GM04504 (cell line): ENCODE results near the gene FAF1.
"Not testable (repeated sequence)": the region's sequence is repeated elsewhere in the genome, so short reads cannot be mapped to it uniquely, and the experiment has no call there.

Source experiments
- DNase-seq: peaks from one replicate; pipeline ENCODE4 v3.0.0-alpha.2; 2012; ENCODE audit warnings: low read depth

The FAF1 gene

DNA sequence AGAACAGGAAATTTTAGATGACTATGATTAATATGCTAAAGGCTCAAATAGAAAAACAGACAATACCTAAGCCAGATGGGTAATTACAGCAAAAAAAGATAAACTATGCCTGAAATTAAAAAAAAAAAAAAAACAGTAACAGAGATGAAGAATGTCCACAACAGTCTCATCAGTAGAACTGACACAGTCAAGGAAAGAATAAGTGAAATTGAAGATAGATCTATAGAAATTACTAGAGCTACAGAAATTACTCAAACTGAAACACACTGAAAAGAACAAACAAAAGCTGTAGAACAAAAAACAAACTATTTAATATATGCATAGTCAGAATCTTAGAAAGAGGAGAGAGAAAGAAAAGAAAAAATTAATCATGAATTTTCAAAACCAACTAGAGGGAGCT is 112.8 kb downstream of the FAF1 start:
- no peak for DNase-seq

DNA sequence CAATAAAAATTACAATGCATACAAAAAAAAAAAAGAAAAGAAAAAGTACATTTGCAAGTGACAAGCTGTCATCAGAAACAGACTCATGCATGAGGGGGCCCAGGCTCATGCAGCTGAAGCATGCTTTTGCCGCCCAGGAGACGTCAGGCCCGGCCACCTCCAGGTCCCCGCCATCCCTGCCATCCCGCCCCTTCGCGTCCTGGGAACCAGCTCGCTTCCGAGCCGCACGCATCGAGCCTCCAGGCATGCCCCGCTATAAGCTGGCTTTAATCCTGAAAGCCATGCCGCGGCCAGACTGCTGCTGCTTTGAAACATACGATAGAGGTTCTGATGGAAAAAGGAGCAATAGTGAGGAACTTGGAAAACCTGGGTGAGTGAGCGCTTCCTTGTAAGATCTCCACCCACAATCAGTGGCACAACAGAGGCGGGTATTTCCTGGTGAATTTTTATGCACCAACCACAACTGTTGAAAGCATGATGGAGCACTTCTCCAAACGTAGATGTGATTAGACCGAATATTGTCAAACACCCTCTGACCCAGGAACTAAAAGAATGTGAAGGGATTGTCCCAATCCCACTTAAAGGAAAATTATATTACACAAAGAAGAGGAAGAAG is 113.7 kb downstream of the FAF1 start:
- no peak for DNase-seq

DNA sequence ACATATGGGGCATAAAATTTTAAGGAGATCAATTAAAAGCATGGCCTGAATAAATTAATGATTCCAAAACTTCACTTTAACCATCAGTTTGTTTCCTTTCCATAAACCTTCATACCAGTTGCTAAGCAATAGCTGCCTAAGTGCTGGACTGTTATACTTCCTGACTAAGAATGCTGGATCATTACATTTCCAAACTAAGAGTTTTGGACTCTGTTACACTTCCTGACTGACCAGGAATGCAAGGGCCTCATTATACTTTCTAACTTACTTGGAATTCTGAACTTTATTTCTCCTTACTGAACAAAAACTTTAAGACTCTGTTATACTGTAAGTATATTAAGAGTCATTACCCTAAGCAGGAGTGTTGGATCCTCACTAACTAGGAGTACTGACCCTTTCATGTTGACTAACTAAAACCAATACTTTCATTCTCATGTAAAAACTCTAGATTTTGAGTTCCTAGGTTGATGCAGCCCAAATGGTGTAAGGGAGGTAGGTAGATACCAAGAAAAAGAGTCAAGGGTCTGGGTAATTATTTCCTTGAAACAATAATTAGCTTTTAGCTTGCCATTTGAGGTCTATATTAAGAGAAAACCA is 118.2 kb downstream of the FAF1 start:
- peak; percentile 28 for DNase-seq

DNA sequence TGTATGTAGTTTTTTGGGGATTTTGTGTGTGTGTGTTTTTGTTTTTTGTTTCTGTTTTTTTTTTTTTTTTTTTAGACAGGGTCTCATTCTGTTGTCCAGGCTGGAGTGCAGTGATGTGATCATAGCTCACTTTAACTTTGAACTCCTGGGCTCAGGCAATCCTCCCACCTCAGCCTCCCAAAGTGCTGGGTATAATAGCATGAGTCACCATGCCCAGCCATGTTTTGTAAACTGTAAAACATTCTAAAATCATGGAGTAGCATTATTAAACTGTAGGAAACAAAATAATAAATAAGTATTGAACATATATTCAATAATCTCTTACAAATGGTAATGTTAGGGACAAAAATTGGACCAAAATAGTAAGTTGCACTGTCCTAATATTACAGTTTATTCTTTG is 124.0 kb downstream of the FAF1 start:
- DNase-seq, result no peak

DNA sequence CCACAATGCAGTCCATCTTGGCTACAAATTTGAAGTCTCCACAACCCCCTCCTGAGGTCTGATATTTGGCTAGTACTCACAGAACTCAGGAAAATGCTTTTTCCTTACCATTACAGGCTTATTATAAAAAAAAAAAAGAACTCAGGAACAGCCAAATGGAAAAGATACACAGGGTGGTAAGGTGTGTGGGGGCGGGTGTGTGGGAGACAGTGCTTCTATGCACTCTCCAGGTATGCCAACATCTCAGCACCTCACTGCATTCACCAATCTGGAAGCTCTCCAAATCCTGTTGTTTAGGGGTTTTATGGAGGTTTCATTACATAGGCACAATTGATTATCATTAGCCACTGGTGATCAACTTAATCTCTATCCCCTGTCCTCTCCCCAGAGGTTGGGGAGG is 126.9 kb downstream of the FAF1 start:
- no peak for DNase-seq

DNA sequence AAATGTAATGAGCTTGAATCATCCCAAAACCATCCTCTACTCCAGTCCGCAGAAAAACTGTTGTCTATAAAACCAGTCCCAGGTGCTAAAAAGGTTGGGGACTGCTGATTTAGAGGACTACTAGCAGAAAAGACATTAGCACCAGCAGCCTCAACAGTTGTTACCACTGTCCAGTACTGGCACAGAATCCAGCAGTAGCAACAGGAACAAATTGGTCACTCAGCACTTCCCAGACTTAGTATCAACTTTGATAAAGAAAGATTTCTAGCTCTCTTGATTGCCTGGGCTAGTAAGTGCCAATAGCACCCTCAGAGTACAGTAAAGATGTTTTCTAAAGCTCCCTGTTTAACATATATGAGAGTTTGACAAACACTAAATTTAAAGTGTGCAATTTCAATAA is 127.9 kb downstream of the FAF1 start:
- DNase-seq, result no peak

DNA sequence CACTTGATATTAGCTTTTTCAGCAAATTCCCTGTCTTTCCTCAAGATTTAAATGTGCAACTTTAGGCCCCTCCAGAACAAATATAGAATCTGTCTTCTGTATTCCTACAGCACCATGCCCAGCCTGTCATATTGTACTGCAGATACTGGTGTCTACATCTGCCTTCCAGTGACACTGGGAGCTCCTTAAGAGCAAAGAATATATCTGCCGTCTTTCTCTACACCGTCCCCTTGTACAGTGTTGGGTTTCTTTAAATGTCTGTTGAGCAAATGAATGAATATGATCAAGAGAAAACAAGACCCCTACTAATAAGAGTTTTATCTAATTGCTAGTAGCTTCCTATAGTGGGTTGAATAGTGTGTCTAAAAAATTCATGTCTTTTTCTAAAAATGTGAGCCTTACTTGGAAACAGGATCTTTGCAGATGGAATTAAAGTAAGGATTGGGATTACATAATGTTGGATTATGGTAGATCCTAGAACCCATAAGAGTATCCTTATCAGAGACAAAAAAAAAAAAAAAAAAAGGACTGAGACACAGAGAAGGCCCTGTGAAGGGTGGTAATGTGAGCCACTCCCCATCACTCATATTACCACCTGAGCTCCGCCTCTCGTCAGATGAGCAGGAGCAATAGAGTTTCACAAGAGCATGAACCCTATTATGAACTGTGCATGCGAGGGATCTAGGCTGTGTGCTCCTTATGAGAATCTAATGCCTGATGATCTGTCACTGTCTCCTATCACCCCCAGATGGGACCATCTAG is 128.6 kb downstream of the FAF1 start:
- no peak for DNase-seq

DNA sequence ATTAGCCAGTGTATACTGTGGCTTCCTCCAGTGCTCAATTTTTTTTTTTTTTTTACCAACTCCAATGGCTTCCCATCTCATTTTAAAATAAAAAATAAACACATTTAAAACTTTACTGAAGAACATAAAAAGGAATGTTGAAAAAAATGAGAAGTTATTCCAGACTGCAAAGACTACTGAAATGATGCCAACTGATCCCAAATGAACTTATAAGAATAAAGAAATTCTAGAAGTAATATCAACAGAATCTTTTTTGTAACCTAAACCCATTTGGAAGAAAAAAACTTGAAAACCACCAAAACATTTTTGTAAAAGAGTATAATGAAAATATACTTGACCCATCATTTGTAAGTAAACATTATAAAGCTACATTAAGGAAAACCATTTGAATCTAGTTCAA is 129.4 kb downstream of the FAF1 start:
- no peak for DNase-seq

DNA sequence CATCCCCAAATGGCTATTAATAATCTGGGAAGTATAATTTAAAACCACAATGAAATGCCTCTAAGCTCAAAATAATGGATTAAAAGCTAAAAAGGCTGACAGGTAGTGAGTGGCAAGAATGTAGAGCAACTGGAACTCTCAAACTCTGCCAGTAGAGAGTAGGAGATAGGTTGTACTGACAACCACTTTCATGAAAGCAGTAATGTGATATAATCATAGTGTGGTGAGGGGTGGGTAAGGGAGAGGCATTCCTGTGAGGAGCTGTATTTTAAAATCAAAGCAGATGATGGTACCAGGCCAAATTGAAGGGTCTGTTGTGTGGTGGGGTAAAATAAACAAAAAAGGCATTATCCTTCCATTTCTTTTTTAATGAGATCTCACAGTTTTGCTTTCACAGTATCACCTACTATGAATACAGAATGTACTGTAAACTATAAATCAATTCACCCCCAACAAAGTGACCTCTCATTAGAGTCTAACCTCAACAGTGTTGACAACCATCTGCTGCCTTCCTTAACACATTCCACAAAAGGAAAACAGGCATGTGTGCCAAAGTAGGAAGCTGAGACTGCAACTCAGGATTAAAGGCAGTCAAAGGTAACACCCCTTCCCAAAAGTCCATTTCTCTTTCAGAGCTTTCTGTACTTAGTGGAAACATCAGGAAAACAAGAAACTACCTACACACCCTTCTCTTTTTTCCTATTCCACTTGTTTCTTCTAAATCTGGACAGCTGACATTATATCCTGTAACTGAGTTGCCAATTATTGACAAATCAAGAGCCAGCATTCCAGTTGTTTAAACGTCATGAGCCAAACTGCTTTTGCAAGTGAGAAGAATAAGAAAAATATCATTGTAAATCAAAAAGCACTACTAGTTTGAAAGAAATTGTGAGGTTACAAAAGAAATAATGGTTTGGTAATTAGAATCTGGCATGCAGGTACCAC is 130.8 kb downstream of the FAF1 start:
- DNase-seq, result no peak

DNA sequence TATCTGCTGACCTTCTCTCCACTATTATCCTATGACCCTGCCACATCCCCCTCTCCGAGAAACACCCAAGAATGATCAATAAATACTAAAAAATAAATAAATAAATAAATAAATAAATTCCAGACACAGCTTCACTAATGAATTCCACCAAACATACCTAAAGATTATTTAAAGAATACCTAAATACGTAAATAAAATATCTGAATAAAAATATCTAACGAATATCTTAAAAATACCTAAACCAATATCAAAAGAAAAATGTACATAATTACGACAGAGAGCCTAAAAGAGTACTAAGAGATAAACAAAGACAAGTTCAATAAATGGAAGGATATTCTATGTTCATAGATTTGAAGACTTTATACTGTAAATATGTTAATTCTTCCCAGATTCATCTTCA is 132.5 kb downstream of the FAF1 start:
- DNase-seq, result no peak

DNA sequence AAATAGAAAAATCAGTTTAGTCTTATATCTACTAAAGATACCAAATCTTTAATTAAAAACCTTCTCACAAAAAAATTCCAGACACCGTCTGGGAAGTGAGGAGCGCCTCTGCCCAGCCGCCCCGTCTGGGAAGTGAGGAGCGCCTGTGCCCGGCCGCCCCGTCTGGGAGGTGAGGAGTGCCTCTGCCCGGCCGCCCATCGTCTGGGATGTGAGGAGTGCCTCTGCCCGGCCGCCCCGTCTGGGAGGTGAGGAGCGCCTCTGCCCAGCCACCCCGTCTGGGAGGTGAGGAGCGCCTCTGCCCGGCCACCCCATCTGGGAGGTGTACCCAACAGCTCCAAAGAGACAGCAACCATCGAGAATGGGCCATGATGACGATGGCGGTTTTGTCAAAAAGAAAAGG is 133.3 kb downstream of the FAF1 start:
- DNase-seq, result not testable (repeated sequence)

DNA sequence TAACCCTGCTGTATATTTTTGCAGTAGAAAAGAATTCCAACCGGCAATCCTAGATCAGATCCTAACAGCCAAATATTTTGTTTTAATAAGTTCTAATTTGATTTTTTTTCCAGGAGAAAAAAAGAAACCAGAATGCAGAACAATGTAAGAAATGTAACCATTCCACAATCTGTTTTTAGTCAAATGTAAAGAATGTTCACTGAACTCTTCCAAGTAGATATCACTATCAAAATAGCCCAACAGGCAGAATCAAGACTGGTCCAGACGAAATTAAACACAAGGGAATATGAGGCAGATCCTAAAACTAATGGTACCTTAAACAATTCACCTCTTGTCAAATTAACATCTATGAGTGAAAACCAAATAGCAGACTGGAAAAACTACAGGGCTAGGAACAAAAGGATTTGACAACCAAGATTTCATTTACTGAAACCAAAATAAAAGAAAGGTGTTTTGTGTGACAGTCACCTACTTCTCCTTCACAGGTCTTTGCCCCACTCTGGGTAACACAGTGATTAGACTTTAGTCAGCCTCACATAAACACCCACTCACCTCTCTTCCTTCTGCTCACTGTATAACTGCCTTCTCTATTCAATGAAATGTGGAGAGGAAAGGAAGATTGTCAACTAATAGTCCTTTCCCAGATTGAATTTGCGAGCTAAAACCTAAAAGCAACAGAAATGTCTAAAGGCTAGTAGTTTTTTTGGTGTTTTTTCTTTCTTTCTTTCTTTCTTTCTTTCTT is 137.9 kb downstream of the FAF1 start:
- no peak for DNase-seq

DNA sequence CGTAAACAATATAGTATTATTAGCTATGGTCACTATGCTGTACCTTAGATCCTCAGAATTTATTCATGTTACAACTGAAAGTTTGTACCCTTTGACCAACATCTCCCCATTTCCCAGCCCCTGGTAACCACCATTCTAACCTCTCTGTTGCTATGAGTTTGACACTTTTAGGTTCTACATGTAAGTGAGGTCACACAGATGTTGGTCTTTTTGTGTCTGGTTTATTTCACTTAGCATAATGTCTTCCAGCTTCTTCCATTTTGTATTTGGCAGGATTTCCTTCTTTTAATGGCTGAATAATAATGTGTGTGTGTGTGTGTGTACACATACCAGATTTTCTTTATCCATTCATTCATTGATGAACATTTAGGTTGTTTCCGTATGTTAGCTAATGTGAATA is 139.5 kb downstream of the FAF1 start:
- DNase-seq, result no peak

DNA sequence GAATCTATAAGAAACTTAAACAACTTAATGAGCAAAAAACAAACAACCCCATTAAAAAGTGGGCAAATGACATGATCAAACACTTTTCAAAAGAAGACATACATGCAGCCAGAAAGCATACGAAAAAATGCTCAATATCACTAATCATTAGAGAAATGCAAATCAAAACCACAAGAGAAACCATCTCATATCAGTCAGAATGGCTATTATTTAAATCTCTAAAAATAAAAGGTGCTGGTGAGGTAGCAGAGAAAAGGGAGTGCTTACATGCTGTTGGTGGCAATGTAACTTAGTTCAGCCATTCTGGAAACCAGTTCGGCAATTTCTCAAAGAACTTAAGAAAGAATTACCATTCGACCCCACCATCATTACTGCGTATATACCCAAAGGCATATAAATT is 147.7 kb downstream of the FAF1 start:
- DNase-seq, result no peak

DNA sequence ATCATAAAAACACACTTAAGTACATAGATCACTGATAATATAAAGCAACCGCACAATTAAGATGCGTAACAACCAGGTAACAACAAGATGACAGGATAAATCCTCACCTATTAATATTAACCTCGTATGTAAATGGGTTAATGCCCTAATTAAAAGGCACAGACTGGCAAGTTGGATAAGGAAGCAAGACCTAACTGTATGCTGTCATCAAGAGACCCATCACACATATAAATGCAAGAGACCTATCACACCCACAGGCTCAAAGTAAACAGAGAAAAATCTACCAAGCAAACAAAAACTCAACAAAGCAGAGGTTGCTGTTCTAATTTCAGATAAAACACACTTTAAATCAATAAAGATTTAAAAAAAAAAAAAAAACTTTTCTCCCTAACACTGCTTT is 151.8 kb downstream of the FAF1 start:
- DNase-seq, result no peak

DNA sequence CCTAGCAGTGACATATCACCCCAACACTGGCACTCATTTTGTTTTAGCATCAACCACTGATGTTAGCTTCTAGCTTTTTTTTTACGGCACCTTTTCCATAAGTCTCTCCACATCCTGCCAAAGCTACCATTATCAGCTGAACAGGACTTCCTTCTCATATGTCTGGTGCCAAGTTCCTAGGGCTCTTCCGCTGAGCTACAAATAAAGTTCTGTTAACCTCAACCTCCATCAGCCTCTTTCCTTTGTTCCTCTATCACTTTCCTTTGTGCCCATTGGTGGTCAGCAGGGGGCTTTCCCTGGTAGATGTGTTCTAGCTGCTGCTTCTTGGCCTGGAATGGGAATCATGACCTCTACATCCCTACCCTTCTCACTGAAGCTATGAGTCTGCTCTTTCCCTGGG is 163.8 kb downstream of the FAF1 start:
- no peak for DNase-seq

DNA sequence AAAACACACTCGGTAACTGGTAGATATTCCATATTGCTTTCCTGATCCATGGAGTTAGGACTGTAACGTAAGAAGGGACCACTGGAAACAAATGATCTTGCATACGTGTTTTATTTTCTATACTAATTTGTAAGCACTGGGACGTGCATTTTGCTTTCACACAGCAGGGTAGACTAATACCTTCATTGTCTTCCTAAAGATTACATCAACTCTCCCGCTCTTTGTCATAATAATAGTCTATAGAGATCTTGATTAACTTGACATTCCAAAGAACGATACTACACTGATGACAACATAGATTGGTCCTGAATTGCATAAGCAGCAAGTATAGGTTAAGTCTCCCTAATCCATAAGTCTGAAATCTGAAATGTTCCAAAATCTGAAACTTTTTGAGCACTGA is 166.5 kb downstream of the FAF1 start:
- DNase-seq, result no peak

DNA sequence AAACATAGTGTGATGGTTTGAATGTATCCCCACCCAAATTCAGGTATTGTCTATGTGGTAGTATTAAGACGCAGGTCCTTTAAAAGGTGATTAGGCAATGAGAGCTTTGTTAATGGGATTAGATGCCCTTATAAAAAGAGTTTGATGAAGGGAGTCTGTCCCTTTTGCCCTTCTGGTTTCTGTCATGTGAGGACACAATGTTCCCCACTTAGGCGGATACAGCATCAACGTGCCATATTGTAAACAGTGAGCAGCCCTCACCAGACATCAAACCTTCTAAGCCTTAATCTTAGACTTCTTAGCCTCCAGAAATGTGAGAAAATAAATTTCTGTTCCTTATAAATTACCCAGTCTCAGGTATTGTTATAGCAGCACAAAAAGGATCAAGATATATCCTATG is 172.8 kb downstream of the FAF1 start:
- DNase-seq, result no peak

DNA sequence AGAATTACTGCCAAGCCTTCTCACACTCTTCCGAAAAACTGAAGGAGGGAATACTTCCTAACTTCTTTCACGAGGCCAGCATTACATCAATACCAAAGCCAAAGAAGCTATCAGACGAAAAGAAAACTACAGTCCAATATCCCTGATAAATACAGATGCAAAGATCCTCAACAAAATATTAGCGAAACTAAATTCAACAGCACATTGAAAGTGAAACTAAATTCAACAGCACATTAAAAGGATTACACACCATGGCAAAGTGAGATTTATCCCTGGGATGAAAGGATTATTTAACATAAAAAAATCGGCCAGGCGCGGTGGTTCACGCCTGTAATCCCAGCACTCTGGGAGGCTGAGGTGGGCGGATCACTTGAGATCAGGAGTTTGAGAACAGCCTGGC is 176.8 kb downstream of the FAF1 start:
- peak; percentile 10 for DNase-seq

DNA sequence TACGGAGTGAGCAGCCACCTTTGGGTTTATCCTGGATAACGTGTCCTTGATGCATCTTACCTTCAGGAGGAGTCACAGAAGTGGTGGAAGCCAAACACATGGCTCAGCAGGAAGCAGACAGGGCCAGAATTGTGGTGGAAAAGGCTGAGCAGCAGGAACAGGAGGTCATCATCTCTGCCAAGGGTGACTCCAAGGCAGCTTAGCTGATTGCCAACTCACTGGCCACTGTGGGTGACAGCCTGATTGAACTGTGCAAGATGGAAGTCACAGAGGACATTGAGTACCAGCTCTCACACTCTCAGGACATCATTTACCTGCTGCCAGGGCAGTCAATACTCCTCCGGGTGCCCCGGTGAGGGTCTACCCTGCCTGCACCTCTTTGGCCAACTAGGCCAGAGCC is 179.3 kb downstream of the FAF1 start:
- DNase-seq, result no peak

DNA sequence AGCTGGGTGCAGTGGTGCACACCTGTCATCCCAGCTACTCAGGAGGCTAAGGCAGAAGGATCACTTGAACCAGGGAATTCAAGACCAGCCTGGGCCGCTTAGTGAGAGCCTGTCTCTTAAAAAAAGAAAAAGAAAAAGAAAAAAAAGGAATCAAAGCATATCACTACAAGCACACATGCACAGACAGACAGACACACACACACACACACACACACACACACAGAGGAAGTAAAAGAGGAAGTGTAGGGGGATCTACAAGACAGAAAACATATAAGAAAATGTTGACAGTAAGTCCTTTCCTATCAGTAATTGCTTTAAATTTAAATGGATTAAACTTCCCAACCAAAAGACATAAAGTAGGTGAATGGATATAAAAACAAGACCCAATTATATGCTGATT is 180.3 kb downstream of the FAF1 start:
- DNase-seq, result no peak

DNA sequence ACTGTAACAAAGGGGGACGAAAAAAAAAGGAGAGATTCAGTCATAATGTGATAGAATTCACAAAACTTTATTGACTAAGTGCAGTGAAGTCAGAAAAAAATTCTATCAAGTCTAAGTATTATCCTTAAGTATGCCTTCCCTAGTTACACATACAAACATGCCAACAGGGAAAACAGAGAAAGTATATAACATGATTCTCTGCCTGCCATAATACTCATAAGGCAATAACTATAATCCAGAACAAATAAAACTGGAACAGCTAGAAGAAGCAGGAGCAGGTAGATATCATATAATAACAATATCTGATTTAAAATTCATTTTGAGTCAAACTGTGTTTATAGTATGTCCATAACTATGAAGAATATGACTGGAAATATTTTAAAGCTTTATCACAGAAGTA is 184.3 kb downstream of the FAF1 start:
- DNase-seq, result no peak
